ENCODE measurements around the gene TEKT4. TPM values are rescaled to one million over a fixed set of nuclear protein-coding genes. Genes with fewer than 3 reads are reported as not detected.
"Not testable (repeated sequence)": the region's sequence is repeated elsewhere in the genome, so short reads cannot be mapped to it uniquely, and the experiment has no call there.

The TEKT4 gene
- total RNA-seq, 1 donor = not detected

DNA sequence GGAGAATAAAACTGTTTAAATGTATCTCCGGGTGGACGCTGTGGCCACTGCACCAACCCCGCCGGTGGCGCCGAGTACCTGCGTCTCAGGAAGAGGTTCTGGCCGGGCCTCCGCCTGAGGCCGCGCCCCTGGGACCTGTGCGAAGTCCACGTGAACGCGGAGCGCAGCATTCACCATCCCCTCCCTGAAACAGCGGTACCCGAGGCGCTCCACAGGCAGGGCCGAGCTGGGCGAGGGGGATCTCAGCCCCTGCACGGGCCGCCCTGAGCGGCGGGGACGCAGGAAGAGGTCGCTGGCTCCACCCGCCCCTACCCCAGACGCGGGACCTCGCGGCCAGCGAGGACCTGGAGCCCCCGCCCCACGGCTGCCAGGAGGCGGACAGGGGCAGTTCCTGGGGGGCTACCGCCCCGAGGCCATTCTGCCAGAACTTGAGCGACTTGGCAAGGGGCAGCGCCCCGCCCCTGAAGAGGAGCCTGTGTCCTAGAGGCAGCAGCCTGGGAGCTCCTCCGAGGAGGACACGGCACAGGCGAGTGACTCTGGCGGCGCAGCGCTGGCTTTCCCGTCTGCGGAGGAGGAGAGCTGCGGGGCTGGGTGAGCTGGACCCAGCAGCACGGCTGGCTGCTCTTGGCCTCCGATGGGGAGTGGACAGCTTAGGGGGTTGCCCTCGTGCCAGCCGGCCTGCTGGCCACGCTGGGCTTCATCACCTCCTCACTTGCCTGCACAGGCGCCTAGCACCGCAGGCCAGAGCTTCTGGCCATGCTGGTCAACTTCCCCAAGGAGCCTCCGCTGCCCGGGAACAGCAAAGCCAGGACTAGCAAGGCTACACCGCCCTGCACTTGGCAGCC, 9.7 kb upstream of the TEKT4 start:
- H3K36me3 ChIP-seq (ENCODE audit: insufficient read depth, low read length) = no peaks in the 10 kb centered on the region
- peak; percentile 71 for DNase-seq (ENCODE audit: insufficient read length, low spot score, missing footprints)
- H3K79me2 ChIP-seq (ENCODE audit: insufficient read depth, low read length) = no peaks in the 10 kb centered on the region
- TF ChIP-seq, protein P1, sequence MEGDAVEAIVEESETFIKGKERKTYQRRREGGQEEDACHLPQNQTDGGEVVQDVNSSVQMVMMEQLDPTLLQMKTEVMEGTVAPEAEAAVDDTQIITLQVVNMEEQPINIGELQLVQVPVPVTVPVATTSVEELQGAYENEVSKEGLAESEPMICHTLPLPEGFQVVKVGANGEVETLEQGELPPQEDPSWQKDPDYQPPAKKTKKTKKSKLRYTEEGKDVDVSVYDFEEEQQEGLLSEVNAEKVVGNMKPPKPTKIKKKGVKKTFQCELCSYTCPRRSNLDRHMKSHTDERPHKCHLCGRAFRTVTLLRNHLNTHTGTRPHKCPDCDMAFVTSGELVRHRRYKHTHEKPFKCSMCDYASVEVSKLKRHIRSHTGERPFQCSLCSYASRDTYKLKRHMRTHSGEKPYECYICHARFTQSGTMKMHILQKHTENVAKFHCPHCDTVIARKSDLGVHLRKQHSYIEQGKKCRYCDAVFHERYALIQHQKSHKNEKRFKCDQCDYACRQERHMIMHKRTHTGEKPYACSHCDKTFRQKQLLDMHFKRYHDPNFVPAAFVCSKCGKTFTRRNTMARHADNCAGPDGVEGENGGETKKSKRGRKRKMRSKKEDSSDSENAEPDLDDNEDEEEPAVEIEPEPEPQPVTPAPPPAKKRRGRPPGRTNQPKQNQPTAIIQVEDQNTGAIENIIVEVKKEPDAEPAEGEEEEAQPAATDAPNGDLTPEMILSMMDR (IDR thresholded peaks at IDR 0.05; ENCODE audit: extremely low read depth, low read depth, low read length) = no peak
- no peak overlapping the region for H3K27ac ChIP-seq (ENCODE audit: low read depth, low read length)
- H4K20me1 ChIP-seq (ENCODE audit: insufficient read depth, low read length) = no peaks in the 10 kb centered on the region
- H3K4me1 ChIP-seq (ENCODE audit: insufficient read depth, low read length) = no peaks in the 10 kb centered on the region
- H3K4me2 ChIP-seq (ENCODE audit: insufficient read depth, low read length) = no peak overlapping the region
- H2AFZ ChIP-seq (ENCODE audit: low read length) = no peak overlapping the region
- no peak overlapping the region for H3K4me3 ChIP-seq (ENCODE audit: insufficient read depth, low read length)
- peaks cover 20% of the 10 kb centered on the region for H3K27me3 ChIP-seq (ENCODE audit: insufficient read depth, low read length)
- no peaks in the 10 kb centered on the region for H3K9me3 ChIP-seq (ENCODE audit: low read depth, low read length)

DNA sequence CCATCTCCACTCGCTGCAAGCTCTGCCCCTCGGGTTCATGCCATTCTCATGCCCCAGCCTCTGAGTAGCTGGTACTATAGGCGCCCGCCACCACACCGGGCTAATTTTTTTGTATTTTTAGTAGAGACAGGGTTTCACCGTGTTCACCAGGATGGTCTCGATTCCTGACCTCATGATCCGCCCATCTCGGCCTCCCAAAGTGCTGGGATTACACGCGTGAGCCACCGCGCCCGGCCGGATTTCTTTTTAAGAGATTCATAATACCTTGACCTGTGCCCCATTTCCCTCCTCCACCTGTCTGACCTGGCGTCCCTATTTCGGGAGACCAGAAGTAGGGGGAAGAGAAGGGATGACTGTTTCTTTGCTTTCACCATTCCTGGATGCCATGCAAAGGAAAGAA, 8.3 kb upstream of the TEKT4 start:
- not testable (repeated sequence) for H3K36me3 ChIP-seq (ENCODE audit: insufficient read depth, low read length); H3K4me3 ChIP-seq (ENCODE audit: insufficient read depth, low read length); H3K4me2 ChIP-seq (ENCODE audit: insufficient read depth, low read length); H2AFZ ChIP-seq (ENCODE audit: low read length); H3K27ac ChIP-seq (ENCODE audit: low read depth, low read length); H3K9me3 ChIP-seq (ENCODE audit: low read depth, low read length); H3K79me2 ChIP-seq (ENCODE audit: insufficient read depth, low read length); H4K20me1 ChIP-seq (ENCODE audit: insufficient read depth, low read length); H3K4me1 ChIP-seq (ENCODE audit: insufficient read depth, low read length); DNase-seq (ENCODE audit: insufficient read length, low spot score, missing footprints)
- peaks cover 18% of the 10 kb centered on the region for H3K27me3 ChIP-seq (ENCODE audit: insufficient read depth, low read length)

DNA sequence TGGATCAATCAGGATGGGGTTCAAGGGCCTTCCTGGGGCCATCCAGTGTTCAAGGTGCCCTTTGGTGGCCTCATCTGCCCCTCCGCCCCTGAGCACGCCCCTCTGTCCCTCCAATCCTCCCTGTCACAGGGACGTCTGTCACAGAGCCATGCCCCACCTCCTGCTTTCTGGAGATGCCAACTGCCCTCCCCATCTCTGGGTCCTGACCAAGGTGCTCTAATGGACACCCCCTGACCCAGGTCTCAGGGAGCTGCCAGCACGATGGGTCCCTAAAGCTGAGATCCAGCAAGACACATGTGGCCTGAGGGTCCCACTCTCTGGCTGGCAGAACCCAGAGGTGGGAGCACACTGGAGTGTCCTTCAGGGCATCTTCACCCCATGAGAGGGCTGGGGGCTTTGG, 2.1 kb upstream of the TEKT4 start:
- H3K27ac ChIP-seq (ENCODE audit: low read depth, low read length) = no peak overlapping the region
- H3K79me2 ChIP-seq (ENCODE audit: insufficient read depth, low read length) = no peaks in the 10 kb centered on the region
- no peaks in the 10 kb centered on the region for H4K20me1 ChIP-seq (ENCODE audit: insufficient read depth, low read length)
- H3K4me2 ChIP-seq (ENCODE audit: insufficient read depth, low read length) = no peak overlapping the region
- no peaks in the 10 kb centered on the region for H3K36me3 ChIP-seq (ENCODE audit: insufficient read depth, low read length)
- H3K9me3 ChIP-seq (ENCODE audit: low read depth, low read length) = no peaks in the 10 kb centered on the region
- DNase-seq (ENCODE audit: insufficient read length, low spot score, missing footprints) = peak; percentile 37
- TF ChIP-seq, protein P1 (IDR thresholded peaks at IDR 0.05; ENCODE audit: extremely low read depth, low read depth, low read length) = no peak
- H3K4me3 ChIP-seq (ENCODE audit: insufficient read depth, low read length) = no peak overlapping the region
- no peaks in the 10 kb centered on the region for H3K27me3 ChIP-seq (ENCODE audit: insufficient read depth, low read length)
- no peaks in the 10 kb centered on the region for H3K4me1 ChIP-seq (ENCODE audit: insufficient read depth, low read length)
- H2AFZ ChIP-seq (ENCODE audit: low read length) = no peak overlapping the region

DNA sequence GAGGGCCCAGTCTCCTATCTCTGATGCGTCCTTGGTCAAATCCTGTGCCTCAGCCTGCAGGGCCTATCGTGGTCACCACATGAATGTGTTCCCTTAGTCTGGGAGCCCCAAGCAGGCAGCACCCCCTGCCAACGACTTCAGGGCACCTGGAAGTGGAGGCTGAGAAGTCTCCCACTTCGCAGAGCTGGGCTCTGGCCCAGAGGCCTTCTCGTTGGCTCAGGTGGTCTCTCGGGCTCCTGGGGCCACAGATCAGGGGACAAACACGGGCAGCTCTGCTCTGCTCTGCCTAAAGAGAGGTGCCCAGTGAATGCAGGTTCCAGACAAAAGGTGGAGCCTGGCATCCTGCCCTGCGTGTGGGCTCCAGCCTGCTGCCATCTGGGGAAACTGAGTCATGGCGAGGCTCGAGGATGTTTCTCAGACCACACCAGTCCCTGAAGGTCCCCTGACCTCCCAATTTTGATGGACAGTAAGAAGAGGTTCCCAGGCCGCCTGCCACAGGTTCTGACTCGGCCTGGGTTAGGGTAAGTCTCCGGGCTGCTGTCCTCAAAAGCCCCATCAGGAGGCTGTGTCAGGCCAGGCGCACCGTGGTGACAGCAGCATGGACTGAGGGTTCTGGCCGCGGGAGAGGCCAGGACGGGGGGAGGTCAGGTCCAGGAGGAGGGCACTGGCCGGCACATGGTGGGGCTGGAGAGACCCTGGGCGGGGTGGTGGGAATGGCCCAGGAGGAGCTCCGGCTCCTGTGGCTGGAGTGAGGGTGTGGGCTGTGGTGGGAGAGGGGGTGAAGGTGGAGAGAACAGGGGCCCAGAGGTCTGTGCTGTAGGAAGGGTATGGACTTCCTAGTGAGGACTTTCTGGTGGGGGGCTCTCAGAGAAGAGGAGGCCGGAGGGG, 1.4 kb upstream of the TEKT4 start:
- DNase-seq (ENCODE audit: insufficient read length, low spot score, missing footprints) = peak; percentile 23
- no peak overlapping the region for H3K27ac ChIP-seq (ENCODE audit: low read depth, low read length)
- no peaks in the 10 kb centered on the region for H3K9me3 ChIP-seq (ENCODE audit: low read depth, low read length)
- H3K36me3 ChIP-seq (ENCODE audit: insufficient read depth, low read length) = no peaks in the 10 kb centered on the region
- H3K4me2 ChIP-seq (ENCODE audit: insufficient read depth, low read length) = no peak overlapping the region
- H2AFZ ChIP-seq (ENCODE audit: low read length) = no peak overlapping the region
- H3K4me3 ChIP-seq (ENCODE audit: insufficient read depth, low read length) = no peak overlapping the region
- no peaks in the 10 kb centered on the region for H3K27me3 ChIP-seq (ENCODE audit: insufficient read depth, low read length)
- no peaks in the 10 kb centered on the region for H4K20me1 ChIP-seq (ENCODE audit: insufficient read depth, low read length)
- no peaks in the 10 kb centered on the region for H3K4me1 ChIP-seq (ENCODE audit: insufficient read depth, low read length)
- TF ChIP-seq, protein P1 (IDR thresholded peaks at IDR 0.05; ENCODE audit: extremely low read depth, low read depth, low read length) = no peak
- H3K79me2 ChIP-seq (ENCODE audit: insufficient read depth, low read length) = no peaks in the 10 kb centered on the region

Measured in osteoblast (primary cell).